Endometrial microvascular endothelial cells (primary cell): Measurements from ENCODE around the gene MAP1LC3A. TPM values are rescaled to one million over a fixed set of nuclear protein-coding genes. Genes with fewer than 3 reads are reported as not detected.

Source experiments
- in situ Hi-C: cut with HindIII; loops from 2 replicates; pipeline ENCODE4 v1.10.0; 2017; ENCODE audit warnings: low sequenced_read_pairs, low pct_unique_long_range_greater_than_20kb; ENCODE audit errors: inconsistent ontology term
- total RNA-seq: library from RNA; depleted of rRNA; stranded (reverse); fragments of >200 nt; gene quantifications from one replicate; pipeline ENCODE4 v1.2.3, GENCODE V29; 2015; ENCODE audit errors: inconsistent ontology term

The MAP1LC3A gene
- total RNA-seq, 1 donor from 2014 or later, result 20.1 TPM

- in situ Hi-C loops, result no loop called here
These were observed 28.1 kb downstream of the MAP1LC3A start for GRCh38 chr20:34586488-34587163.

GRCh38 chr20:34595377-34596184 is 37.1 kb downstream of the MAP1LC3A start:
- in situ Hi-C loops, result no loop called here

- in situ Hi-C loops, result no loop called here
These were observed 42.6 kb downstream of the MAP1LC3A start for GRCh38 chr20:34600892-34601653.

- in situ Hi-C loops, result no loop called here
These were observed 46.7 kb downstream of the MAP1LC3A start for GRCh38 chr20:34604980-34605788.

GRCh38 chr20:34607066-34607465 is 48.5 kb downstream of the MAP1LC3A start:
- in situ Hi-C loops, result no loop called here

Other genes with a start within 250 kb of the MAP1LC3A start
- gene ITCH, start 195.4 kb upstream of the MAP1LC3A start, total RNA-seq, result 39.4 TPM
- gene DYNLRB1, start 42.3 kb upstream of the MAP1LC3A start, total RNA-seq, result 137 TPM
- 22.5 TPM for gene PIGU, start 118.4 kb downstream of the MAP1LC3A start, total RNA-seq
- 5.4 TPM for gene TP53INP2, start 145.6 kb downstream of the MAP1LC3A start, total RNA-seq